PFSK-1 (cell line): ENCODE data around the gene LRRC14B.

ENCODE experiments used
- POLR2AphosphoS5 ChIP-seq: IDR thresholded peaks from 2 replicates; pipeline ENCODE4 v1.6.1; 2012; ENCODE audit warnings: low read depth, mild to moderate bottlenecking, control low read depth, low read length, moderate library complexity
- TF ChIP-seq, protein P1 (sequence below), 2 experiments: IDR thresholded peaks; 2 replicates each; pipeline versions ENCODE4 v1.6.1 to v1.8.0; 2011 to 2012; ENCODE audit warnings: low read depth in 2 of 2, low read length in 2 of 2, control low read depth in 1 of 2, inconsistent platforms in 1 of 2, mild to moderate bottlenecking in 1 of 2, moderate library complexity in 1 of 2; ENCODE audit not compliant: insufficient read depth in 1 of 2

DNA sequence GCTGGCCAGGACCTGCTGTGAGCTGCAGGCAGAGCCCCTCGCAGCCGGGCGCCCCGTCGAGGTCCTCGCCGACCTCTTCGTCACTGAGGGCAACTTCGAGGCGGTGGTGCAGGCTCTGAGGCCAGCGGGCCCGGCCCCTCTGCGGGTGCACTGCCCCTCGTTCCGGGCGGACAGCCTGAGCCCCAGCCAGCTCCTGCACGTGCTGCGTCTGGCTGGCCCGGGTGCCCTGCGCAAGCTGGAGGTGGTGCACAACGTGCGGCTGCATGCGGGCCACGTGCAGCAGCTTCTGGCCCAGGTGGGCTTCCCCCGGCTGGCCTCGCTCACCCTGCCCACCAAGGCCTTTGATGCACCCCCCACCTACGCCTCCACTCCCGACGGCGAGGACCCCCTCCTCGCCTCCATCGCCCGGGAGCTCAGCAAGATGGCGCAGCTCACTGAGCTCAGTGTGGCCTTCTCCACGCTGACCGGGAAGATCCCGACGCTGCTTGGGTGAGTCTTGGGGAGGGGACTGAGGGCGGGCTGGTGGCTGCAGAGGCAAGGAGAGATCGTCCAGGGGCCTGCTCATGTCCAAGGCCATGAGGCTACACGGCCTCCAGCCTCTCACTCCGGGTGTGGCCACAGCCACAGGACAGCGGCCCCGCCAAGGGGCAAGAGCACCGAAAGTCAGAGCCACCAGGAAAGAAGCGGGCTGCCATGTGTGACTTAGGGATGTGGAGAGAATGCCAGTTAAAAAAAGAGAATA lies 825 bp downstream of the LRRC14B start:
- no peak for TF ChIP-seq POLR2AphosphoS5
- TF ChIP-seq, protein P1, sequence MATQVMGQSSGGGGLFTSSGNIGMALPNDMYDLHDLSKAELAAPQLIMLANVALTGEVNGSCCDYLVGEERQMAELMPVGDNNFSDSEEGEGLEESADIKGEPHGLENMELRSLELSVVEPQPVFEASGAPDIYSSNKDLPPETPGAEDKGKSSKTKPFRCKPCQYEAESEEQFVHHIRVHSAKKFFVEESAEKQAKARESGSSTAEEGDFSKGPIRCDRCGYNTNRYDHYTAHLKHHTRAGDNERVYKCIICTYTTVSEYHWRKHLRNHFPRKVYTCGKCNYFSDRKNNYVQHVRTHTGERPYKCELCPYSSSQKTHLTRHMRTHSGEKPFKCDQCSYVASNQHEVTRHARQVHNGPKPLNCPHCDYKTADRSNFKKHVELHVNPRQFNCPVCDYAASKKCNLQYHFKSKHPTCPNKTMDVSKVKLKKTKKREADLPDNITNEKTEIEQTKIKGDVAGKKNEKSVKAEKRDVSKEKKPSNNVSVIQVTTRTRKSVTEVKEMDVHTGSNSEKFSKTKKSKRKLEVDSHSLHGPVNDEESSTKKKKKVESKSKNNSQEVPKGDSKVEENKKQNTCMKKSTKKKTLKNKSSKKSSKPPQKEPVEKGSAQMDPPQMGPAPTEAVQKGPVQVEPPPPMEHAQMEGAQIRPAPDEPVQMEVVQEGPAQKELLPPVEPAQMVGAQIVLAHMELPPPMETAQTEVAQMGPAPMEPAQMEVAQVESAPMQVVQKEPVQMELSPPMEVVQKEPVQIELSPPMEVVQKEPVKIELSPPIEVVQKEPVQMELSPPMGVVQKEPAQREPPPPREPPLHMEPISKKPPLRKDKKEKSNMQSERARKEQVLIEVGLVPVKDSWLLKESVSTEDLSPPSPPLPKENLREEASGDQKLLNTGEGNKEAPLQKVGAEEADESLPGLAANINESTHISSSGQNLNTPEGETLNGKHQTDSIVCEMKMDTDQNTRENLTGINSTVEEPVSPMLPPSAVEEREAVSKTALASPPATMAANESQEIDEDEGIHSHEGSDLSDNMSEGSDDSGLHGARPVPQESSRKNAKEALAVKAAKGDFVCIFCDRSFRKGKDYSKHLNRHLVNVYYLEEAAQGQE (IDR thresholded peaks at IDR 0.05; ENCODE audit: insufficient read depth in 1 of 2, low read depth in 2 of 2, low read length in 2 of 2) = no peak
